AG04450 (cell line): ENCODE results near the gene GRIA1. TPM values are rescaled to one million over a fixed set of nuclear protein-coding genes. Genes with fewer than 3 reads are reported as not detected.

Experiments
- CTCF ChIA-PET: fragments of 300-600, 350-600 bp; formaldehyde crosslinking; extraction: SDS; loops from one replicate; lab custom pipeline; 2022; ENCODE audit warnings: antibody characterized with exemption, inconsistent platforms; lab: Charles Lee
- POLR2A ChIA-PET: fragments of 350-600 bp; formaldehyde crosslinking; extraction: SDS; loops from one replicate; lab custom pipeline; 2021; ENCODE audit warnings: antibody characterized with exemption, inconsistent platforms; lab: Yijun Ruan, JAX
- DNase-seq: peaks from one replicate; pipeline ENCODE4 v3.0.0-alpha.2; 2011; ENCODE audit warnings: low read depth, low spot score
- H3K27ac ChIP-seq: one replicate; pipeline ENCODE4 v1.5.1; 2012; ENCODE audit warnings: low read depth, low read length, control low read depth
- H3K27me3 ChIP-seq: one replicate; pipeline ENCODE4 v1.6.0; 2012; ENCODE audit warnings: low read length; ENCODE audit not compliant: control insufficient read depth, insufficient read depth
- H3K4me3 ChIP-seq: 2 replicates; pipeline ENCODE4 v1.5.1; 2011; ENCODE audit warnings: mild to moderate bottlenecking, low read depth, low read length, control low read depth
- H3K9me3 ChIP-seq: 2 replicates; pipeline ENCODE4 v1.5.1; 2012; ENCODE audit warnings: low read length; ENCODE audit not compliant: control insufficient read depth, insufficient read depth
- polyA minus RNA-seq: library from RNA; depleted of rRNA, polyadenylated mRNA; stranded (reverse); fragments of >200 nt; gene quantifications from 2 replicates; pipeline ENCODE4 v1.2.3, GENCODE V29; 2011; rRNA and poly(A)+ RNA removed
- polyA plus RNA-seq: library from polyadenylated mRNA; depleted of rRNA; stranded (reverse); fragments of >200 nt; gene quantifications from 2 replicates; pipeline ENCODE4 v1.2.3, GENCODE V29; 2011; rRNA removed
- TF ChIP-seq, protein P1 (sequence below): IDR thresholded peaks from 2 replicates; pipeline ENCODE4 v1.5.1; 2011; ENCODE audit warnings: low read depth, low read length, control low read depth, inconsistent platforms

Gene GRIA1
- 0.42 and 0.88 TPM in 2 replicates for polyA plus RNA-seq
- 0.83 and 1.8 TPM in 2 replicates for polyA minus RNA-seq

DNA sequence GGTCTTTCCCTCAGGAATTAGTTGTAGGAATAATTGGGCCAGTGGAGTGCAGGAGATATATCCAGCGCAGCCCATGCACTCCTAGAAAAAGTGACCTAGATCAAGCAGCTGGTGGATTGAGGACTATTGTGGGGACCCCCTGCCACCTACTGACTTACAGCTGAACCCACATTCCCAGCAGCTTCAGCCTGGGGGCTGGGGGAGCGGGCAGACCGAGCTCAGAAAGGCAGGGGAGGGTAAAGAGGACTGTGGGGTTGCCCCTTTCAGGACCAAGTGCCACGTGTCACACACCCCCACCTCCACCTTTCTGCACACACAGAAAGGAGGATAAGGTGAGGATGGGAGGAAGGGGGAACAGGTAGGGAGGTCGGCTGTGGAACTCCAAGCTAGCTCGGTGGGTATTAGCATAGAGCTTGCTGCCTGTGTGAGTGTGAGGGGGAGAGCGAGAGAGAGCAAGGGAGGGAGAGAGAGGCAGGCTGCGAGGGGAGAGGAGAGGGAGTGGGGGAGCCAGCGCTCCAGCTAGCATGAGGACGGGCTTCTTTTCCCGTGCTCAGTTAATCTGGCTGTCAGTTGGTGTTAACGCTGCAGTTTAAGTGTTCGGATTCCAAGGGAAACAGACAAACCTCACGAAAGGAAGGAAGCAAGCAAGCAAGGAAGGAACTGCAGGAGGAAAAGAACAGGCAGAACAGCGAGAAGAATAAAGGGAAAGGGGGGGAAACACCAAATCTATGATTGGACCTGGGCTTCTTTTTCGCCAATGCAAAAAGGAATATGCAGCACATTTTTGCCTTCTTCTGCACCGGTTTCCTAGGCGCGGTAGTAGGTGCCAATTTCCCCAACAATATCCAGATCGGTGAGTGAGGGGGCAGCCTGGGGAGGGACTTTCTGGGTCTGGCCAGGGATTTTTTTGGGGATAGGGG lies at the start of gene GRIA1:
Gene GRIA1 (plus strand): TSS at position 553 of the 920 bp plus-strand sequence.
- Histone ChIP-seq H3K27me3 (peaks cover 10% of the 10 kb centered on the region), H3K4me3 (peak within 1 kb of the TSS; percentile 51), H3K9me3 (no peaks in the 10 kb centered on the region), H3K27ac (no peak within 1 kb of the TSS)
- TF ChIP-seq, protein P1, sequence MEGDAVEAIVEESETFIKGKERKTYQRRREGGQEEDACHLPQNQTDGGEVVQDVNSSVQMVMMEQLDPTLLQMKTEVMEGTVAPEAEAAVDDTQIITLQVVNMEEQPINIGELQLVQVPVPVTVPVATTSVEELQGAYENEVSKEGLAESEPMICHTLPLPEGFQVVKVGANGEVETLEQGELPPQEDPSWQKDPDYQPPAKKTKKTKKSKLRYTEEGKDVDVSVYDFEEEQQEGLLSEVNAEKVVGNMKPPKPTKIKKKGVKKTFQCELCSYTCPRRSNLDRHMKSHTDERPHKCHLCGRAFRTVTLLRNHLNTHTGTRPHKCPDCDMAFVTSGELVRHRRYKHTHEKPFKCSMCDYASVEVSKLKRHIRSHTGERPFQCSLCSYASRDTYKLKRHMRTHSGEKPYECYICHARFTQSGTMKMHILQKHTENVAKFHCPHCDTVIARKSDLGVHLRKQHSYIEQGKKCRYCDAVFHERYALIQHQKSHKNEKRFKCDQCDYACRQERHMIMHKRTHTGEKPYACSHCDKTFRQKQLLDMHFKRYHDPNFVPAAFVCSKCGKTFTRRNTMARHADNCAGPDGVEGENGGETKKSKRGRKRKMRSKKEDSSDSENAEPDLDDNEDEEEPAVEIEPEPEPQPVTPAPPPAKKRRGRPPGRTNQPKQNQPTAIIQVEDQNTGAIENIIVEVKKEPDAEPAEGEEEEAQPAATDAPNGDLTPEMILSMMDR = no peak
- ChIA-PET CTCF (interaction anchor here (0.6 to 1.1 kb wide), 5 partner anchors 14 to 1538 kb away, joined by 3 to 4 read pairs (median 3); no protein-coding TSS in a partner anchor), POLR2A (no interaction called here)
- DNase-seq = no peak

DNA sequence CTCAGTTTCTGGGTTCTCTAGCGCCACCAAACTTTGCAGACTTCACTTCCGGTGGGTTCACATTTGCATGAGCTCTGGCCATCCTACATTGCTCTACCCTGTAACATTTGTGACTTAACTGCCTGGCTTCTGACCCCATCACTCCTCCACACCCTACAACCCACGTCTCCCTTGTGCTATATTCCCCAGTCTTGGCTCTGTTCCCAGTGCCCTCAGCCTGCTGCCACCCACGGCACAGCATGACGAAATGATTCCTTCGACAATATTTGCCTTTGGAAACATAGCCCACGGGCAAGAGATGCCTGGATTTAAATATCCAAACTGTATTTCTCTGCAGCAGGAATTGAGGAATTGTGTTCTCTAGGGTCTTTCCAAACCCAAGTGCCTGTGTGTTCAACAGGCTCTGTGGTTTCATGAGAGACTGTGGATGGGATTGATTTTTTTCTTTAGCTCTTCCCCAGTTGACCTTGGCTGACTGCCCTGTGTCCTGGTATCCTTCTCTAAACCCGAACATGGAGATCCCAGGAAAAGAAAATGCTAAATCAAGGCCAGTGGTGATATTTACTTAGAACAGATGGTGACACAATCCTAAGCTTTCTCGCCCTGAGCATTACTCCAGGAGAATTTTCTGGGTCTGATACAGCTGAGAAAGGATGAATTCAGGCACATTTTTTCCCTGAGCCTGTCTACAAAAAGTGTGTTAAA lies 44.4 kb upstream of the GRIA1 start:
- peaks cover 3% of the 10 kb centered on the region for H3K27me3 ChIP-seq
- no peaks in the 10 kb centered on the region for H3K9me3 ChIP-seq
- ChIA-PET POLR2A (interaction anchor here (0.6 kb wide), 1 partner anchor 1279 kb away, joined by 5 read pairs; no protein-coding TSS in a partner anchor), CTCF (interaction anchor here (0.6 to 1.4 kb wide), 4 partner anchors 15 to 1043 kb away, joined by 3 to 8 read pairs (median 4); no protein-coding TSS in a partner anchor)
- no peak overlapping the region for H3K4me3 ChIP-seq
- H3K27ac ChIP-seq = no peak overlapping the region
- DNase-seq = no peak
- TF ChIP-seq, protein P1 = no peak

DNA sequence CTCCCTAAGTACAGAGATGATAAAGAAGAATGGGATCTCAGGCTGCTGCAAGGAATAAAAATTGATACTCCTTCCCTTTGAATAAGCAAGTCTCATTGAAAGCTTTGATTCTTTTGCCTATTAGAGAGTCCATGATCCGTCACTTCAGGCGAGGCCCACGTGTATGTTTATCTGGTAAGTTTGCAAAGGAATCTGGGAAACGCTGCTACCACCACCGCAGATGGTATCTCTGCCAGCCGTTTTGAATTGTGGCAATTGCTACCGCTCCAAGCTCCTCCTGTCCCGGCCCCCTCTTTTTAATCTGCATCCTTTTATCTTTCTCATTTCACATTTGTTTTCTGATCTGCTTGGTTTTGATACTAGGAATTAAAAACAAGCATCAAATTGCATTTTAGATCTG lies 42.9 kb upstream of the GRIA1 start:
- TF ChIP-seq, protein P1 = no peak
- ChIA-PET POLR2A (no interaction called here), CTCF (interaction anchor here (1.4 kb wide), 1 partner anchor 13 kb away, joined by 3 read pairs; no protein-coding TSS in a partner anchor)

DNA sequence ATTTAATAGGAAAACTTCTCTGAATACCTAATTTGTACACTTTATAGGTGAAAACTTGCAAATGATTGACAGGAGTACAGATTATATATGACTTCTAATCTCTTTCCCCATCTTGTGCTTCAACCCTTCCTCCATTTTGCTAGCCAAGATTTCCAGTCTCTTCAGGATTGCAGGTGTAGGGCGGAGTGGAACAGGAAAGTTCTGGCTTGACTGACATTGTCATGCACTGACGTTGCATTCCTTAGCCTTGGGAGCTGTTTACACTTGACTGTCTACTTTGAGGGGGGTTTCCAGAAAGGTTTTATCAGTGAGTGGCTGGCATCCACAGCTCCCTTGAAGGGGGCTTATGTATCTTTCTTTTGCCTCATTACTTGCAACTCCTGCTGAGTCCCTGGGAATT lies 34.1 kb upstream of the GRIA1 start:
- no peaks in the 10 kb centered on the region for H3K9me3 ChIP-seq
- ChIA-PET POLR2A (no interaction called here), CTCF (no interaction called here)
- no peak overlapping the region for H3K4me3 ChIP-seq
- H3K27ac ChIP-seq = no peak overlapping the region
- TF ChIP-seq, protein P1 = no peak
- H3K27me3 ChIP-seq = no peaks in the 10 kb centered on the region
- no peak for DNase-seq

More for the DNA sequence above, 42.9 kb upstream of the GRIA1 start:
- Histone ChIP-seq H3K4me3 (no peak overlapping the region), H3K27me3 (peaks cover 3% of the 10 kb centered on the region), H3K27ac (no peak overlapping the region), H3K9me3 (no peaks in the 10 kb centered on the region)
- DNase-seq = no peak
